Measurements from ENCODE around the gene CMC2. TPM values are rescaled to one million over a fixed set of nuclear protein-coding genes. Genes with fewer than 3 reads are reported as not detected.

The CMC2 gene
- total and polyA plus RNA-seq, 3 donors from 2014 or later = 63.7 to 184 (median 84.1) TPM

GRCh38 chr16:81004646-81005353 is 1.9 kb downstream of the CMC2 start:
- DNase-seq = peak; percentile 37
- Histone ChIP-seq H3K4me3 (peak overlapping the region in 1 of 2 donors; percentile 96), H3K27me3 (no peaks in the 10 kb centered on the region), H3K27ac (peak overlapping the region in 1 of 2 donors; percentile 57), H3K4me1 (peaks cover 15% of the 10 kb centered on the region), H3K9me3 (no peaks in the 10 kb centered on the region), H3K36me3 (ENCODE audit: low read depth, missing control alignments) (no peaks in the 10 kb centered on the region)
- WGBS, 2 donors = 23 to 27% methylated on average over 14 of the region's 14 CpGs
- intact Hi-C loops (cut with DNase I; ENCODE audit: low total_unique reads) = no loop called here
- no peak for TF ChIP-seq POLR2A (IDR thresholded peaks at IDR 0.05)
- TF ChIP-seq CTCF (IDR thresholded peaks at IDR 0.05) = peak; percentile 57 to 75 (median 59)

- Histone ChIP-seq H3K4me1 (peaks cover 15% of the 10 kb centered on the region), H3K27ac (peak overlapping the region in 1 of 2 donors; percentile 57), H3K9me3 (no peaks in the 10 kb centered on the region), H3K4me3 (no peak overlapping the region), H3K27me3 (no peaks in the 10 kb centered on the region), H3K36me3 (ENCODE audit: low read depth, missing control alignments) (no peaks in the 10 kb centered on the region)
- no peak for DNase-seq
- no peak for TF ChIP-seq POLR2A (IDR thresholded peaks at IDR 0.05)
- TF ChIP-seq CTCF (IDR thresholded peaks at IDR 0.05) = no peak
- WGBS, 2 donors = 52 to 62% methylated on average over 11 of the region's 11 CpGs
- intact Hi-C loops (cut with DNase I; ENCODE audit: low total_unique reads) = no loop called here
These were observed 2.9 kb downstream of the CMC2 start for GRCh38 chr16:81003610-81004460.

- no peak overlapping the region for H3K4me3 ChIP-seq
- H3K4me1 ChIP-seq = peaks cover 15% of the 10 kb centered on the region
- TF ChIP-seq CTCF (IDR thresholded peaks at IDR 0.05) (no peak), POLR2A (IDR thresholded peaks at IDR 0.05) (no peak)
- H3K27ac ChIP-seq = no peak overlapping the region
- 63 to 72% methylated on average over 4 of the region's 4 CpGs for WGBS, 2 donors
- H3K9me3 ChIP-seq = no peaks in the 10 kb centered on the region
- DNase-seq = no peak
- intact Hi-C loops (cut with DNase I; ENCODE audit: low total_unique reads) = no loop called here
- no peaks in the 10 kb centered on the region for H3K27me3 ChIP-seq
- no peaks in the 10 kb centered on the region for H3K36me3 ChIP-seq (ENCODE audit: low read depth, missing control alignments)
These were observed 3.6 kb downstream of the CMC2 start for GRCh38 chr16:81003064-81003463.

GRCh38 chr16:81001330-81001729 is 5.4 kb downstream of the CMC2 start:
- Histone ChIP-seq H3K4me3 (no peak overlapping the region), H3K9me3 (no peaks in the 10 kb centered on the region), H3K4me1 (peaks cover 15% of the 10 kb centered on the region), H3K27ac (no peak overlapping the region), H3K36me3 (ENCODE audit: low read depth, missing control alignments) (no peaks in the 10 kb centered on the region), H3K27me3 (no peaks in the 10 kb centered on the region)
- intact Hi-C loops (cut with DNase I; ENCODE audit: low total_unique reads) = no loop called here
- WGBS, 2 donors = 84 to 86% methylated on average over 5 of the region's 5 CpGs
- TF ChIP-seq POLR2A (IDR thresholded peaks at IDR 0.05) (no peak), CTCF (IDR thresholded peaks at IDR 0.05) (no peak)
- DNase-seq = no peak

Measured in testis (tissue), 3 donors.